GM12874 (cell line): ENCODE data around the gene RIMBP2.

Experiments
- TF ChIP-seq, protein P1 (sequence below): IDR thresholded peaks from 2 replicates; pipeline ENCODE4 v1.5.1; 2011; ENCODE audit warnings: low read depth, mild to moderate bottlenecking, control low read depth, low read length, moderate library complexity; ENCODE audit not compliant: insufficient read depth

The RIMBP2 gene

DNA sequence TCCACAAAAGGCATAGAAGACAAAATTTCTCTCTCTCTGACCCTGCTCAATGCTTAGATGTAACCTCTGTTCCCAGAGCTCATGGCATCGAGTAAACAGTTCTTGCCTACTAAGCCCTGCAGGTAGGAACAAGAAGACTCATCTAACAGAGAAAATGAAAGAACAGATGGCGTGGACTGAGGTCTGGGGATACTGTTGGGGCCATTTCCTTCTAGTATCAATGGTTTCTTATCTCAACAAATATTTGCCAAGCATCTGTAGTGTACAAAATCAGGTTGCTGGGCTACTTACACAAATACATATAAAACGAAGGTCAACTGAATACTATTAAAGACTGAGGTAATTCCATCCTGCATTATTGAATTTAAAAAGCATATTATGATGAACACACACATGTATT lies 93.3 kb downstream of the RIMBP2 start:
- TF ChIP-seq, protein P1, sequence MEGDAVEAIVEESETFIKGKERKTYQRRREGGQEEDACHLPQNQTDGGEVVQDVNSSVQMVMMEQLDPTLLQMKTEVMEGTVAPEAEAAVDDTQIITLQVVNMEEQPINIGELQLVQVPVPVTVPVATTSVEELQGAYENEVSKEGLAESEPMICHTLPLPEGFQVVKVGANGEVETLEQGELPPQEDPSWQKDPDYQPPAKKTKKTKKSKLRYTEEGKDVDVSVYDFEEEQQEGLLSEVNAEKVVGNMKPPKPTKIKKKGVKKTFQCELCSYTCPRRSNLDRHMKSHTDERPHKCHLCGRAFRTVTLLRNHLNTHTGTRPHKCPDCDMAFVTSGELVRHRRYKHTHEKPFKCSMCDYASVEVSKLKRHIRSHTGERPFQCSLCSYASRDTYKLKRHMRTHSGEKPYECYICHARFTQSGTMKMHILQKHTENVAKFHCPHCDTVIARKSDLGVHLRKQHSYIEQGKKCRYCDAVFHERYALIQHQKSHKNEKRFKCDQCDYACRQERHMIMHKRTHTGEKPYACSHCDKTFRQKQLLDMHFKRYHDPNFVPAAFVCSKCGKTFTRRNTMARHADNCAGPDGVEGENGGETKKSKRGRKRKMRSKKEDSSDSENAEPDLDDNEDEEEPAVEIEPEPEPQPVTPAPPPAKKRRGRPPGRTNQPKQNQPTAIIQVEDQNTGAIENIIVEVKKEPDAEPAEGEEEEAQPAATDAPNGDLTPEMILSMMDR, result no peak

DNA sequence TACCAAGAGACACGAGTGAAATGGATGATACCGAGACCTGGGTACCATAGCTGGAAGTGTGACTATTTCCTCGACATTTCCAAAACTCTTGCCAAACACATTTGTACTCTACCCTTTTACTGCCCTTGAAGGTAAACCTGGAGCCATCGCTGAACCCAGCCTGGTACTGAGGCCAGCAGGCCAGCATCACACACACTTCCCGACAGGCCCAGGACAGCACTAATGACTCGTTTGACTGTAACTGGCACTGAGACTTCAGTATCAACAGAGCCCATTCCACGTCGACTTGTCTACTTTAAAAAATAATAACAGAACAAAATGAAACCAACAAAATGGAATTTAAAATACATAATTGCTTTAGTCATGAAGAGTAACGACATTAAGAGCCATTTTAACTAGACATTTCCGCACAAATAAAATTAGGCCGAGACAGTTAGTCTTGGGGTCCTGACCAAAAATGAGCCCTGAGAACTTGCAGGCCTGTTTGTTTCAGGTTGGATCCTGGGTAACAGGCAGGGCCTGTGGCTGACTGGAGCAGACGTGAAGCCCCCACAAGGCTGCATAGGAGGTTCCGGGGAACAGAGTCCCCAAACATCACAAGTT lies 94.3 kb downstream of the RIMBP2 start:
- TF ChIP-seq, protein P1, result no peak

DNA sequence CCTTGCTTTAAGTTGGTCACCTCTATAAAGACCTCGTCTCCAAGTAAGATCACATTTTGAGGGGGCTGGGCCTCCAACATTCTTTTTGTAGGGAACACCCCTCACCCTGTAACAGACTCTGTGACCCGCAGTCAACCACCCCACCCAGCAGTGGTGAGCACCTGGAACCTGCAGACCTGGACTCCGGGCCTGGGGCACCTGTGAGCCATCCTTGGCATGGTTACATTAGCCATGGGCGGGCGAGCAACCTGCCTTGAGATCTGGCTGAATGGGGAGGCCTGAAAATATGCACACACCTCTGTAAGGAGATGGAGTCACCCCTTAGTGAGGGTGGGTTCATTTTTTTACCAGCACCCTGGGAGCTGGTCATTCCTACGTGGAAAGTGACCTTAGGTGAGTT lies 95.3 kb downstream of the RIMBP2 start:
- TF ChIP-seq, protein P1, result no peak

DNA sequence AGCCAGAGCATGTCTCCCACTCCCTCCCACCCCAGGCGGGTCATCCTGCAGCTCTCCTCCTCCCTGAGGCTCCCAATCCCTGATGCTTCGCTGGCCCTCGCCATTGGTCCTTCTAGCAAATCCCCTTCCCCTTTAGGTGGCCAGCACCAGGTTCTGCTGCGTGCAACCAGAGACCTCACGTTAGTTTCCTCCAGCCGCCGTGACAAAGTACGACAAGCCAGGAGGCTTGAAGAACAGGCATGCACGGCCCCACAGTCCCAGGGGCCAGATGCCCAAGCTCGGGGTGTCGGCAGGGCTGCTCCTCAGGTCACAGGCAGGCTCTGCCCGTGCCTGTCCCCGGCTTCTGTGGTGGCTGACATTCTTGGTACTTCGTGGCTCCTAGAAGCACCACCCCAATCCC lies 95.8 kb downstream of the RIMBP2 start:
- TF ChIP-seq, protein P1, result no peak

DNA sequence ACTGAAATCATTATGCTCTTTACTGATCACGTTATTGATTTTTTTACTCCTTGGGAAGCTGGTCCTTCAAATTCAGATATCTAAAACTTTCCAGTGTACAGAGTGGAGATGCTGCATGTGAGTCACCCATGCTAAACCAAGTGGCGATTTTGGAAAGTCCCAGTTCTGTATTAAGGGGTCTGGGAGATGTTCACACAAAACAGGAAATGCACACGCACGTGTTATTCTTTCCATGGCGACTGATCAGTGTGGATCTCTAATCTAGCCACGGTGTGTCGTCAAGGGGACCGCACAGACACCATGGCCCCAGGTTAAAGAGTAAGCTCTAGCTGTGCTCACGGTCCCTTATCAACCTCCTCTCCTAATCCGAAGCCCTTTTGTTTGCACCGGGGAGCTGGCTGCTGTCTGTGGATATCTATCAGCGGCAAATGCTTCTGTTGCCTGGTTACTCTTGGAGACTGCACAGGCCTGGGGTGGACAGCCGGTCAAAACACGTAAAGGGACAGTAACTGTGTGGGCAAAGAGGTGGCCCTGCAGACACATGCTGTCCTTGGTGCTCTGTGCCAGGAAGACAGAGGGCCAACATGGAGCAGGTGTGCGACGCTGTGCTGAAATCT lies 96.6 kb downstream of the RIMBP2 start:
- TF ChIP-seq, protein P1, result no peak

DNA sequence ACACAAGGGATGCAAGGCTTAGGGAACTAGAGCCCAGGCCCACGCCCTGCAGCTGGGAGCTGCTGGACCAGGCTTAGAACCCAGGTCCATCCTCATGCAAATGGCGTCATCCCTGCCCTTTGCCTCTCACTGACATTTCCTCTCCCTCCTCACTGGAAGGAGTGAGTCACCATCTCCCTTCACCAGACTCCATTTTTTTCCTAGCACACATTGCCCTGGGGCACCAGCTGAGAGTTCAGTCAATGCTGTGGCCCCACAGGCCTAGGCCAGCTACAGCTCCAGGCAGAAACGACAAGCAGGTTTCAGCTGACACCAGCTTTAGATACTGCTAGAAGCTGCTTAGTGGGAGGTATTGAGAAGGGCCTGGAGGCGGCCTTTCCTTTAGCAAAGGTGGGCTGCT lies 98.9 kb downstream of the RIMBP2 start:
- TF ChIP-seq, protein P1, result no peak

DNA sequence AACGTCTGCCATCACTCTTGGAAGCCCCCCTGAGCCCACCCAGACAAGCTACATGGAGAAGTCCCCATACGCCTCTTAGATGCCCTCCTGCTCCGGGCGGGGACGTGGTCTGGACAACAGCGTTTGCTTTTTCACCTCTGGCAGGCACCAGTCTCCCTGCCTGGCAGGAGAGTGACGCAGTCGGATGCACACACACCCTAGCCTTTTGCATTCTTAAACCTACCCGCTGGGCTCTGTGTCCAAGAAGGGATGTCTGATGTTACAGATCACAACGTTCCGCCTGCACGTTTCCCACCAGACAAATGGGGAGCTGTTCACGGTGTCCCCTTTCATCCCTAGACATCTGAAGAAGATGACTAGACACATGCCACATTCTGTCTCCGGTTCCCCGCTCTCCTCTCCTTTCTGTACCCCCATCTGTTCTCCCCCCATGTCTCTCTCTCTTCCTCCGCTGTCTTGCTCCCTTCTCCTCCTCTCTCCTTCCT lies 100.2 kb downstream of the RIMBP2 start:
- TF ChIP-seq, protein P1, result no peak
